Gastroesophageal sphincter (tissue), 4 donors: Measurements from ENCODE around the gene CACNA1D. TPM values are rescaled to one million over a fixed set of nuclear protein-coding genes. Genes with fewer than 3 reads are reported as not detected.
"Not testable (repeated sequence)": the region's sequence is repeated elsewhere in the genome, so short reads cannot be mapped to it uniquely, and the experiment has no call there.

ENCODE experiments used
- ATAC-seq: fragments of 150-250 bp; one replicate; pipeline ENCODE4 v1.9.1; 2016; ENCODE audit warnings: mild to moderate bottlenecking, moderate library complexity
- H3K27ac ChIP-seq, 4 donors: fragments of 200-600 bp; sonication (generic) in 3 of 4; 1 replicate in 3 of 4; 2 replicates in 1 of 4; pipeline ENCODE4 v1.5.1; 2016 to 2019
- H3K27me3 ChIP-seq: fragments of 200-600 bp; sonication (generic); one replicate; pipeline ENCODE4 v1.5.1; 2019
- H3K36me3 ChIP-seq, 2 donors: fragments of 200-600 bp; sonication (generic); one replicate each; pipeline ENCODE4 v1.5.1; 2019; ENCODE audit warnings: control low read depth in 1 of 2
- H3K4me1 ChIP-seq, 3 donors: fragments of 200-600 bp; sonication (generic); 1 replicate in 2 of 3; 2 replicates in 1 of 3; pipeline ENCODE4 v1.5.1; 2016 to 2019; ENCODE audit warnings: control low read depth in 2 of 3
- H3K4me3 ChIP-seq, 2 donors: fragments of 200-600 bp; sonication (generic); one replicate each; pipeline ENCODE4 v1.5.1; 2019; ENCODE audit warnings: mild to moderate bottlenecking in 1 of 2, moderate library complexity in 1 of 2
- H3K9me3 ChIP-seq, 3 donors: fragments of 200-600 bp; sonication (generic); one replicate each; pipeline ENCODE4 v1.5.1; 2017 to 2019; ENCODE audit warnings: control low read depth in 2 of 3
- CTCF ChIP-seq, 4 experiments: fragments of 200-600 bp in 2 of 4; fragments of 450-650 bp in 2 of 4; sonication (generic) in 1 of 4; IDR thresholded peaks; one replicate each; pipeline ENCODE4 v1.5.1; 2017 to 2019; ENCODE audit warnings: antibody characterized with exemption in 4 of 4, mild to moderate bottlenecking in 2 of 4, moderate library complexity in 2 of 4
- EP300 ChIP-seq: sonication (generic); formaldehyde crosslinking; IDR thresholded peaks from one replicate; pipeline ENCODE4 v1.6.1; 2017; ENCODE audit warnings: antibody characterized with exemption, mild to moderate bottlenecking
- POLR2A ChIP-seq, 2 donors: fragments of 450-650 bp; IDR thresholded peaks; one replicate each; pipeline ENCODE4 v1.6.1; 2017; ENCODE audit warnings: antibody characterized with exemption in 2 of 2, mild to moderate bottlenecking in 2 of 2, moderate library complexity in 1 of 2
- POLR2AphosphoS5 ChIP-seq: sonication (generic); formaldehyde crosslinking; IDR thresholded peaks from one replicate; pipeline ENCODE4 v1.6.1; 2017; ENCODE audit warnings: antibody characterized with exemption
- WGBS, 2 donors: methylation state at CpG; one replicate each; pipeline ENCODE4 v1.1.5; 2018; ENCODE audit warnings: low coverage in 1 of 2; 5-methylcytosine and 5-hydroxymethylcytosine counted together
- total RNA-seq, 4 donors: library from RNA; depleted of rRNA; stranded (reverse); fragments of >200 nt; gene quantifications; one replicate each; pipeline ENCODE4 v1.1.0, GENCODE V29; 2016

CACNA1D gene
- total RNA-seq, 4 donors from 2014 or later: 0.52 to 5.7 (median 3.6) TPM

- Histone ChIP-seq H3K27ac (no peak overlapping the region), H3K36me3 (no peaks in the 10 kb centered on the region), H3K4me1 (no peaks in the 10 kb centered on the region), H3K4me3 (no peak overlapping the region), H3K27me3 (peaks cover 8% of the 10 kb centered on the region), H3K9me3 (peaks cover 0 to 14% (median 0%) of the 10 kb centered on the region in 3 donors)
- TF ChIP-seq CTCF (IDR thresholded peaks at IDR 0.05) (no peak), EP300 (no peak), POLR2AphosphoS5 (no peak), POLR2A (IDR thresholded peaks at IDR 0.05) (no peak)
- ATAC-seq: no peak
- 46 to 48% methylated on average over 6 to 10 of the region's 10 CpGs for WGBS, 2 donors
These were observed 134.4 kb downstream of the CACNA1D start for GRCh38 chr3:53628536-53629401.

GRCh38 chr3:53629402-53629723 is 135.0 kb downstream of the CACNA1D start:
- Histone ChIP-seq H3K9me3 (peaks cover 0 to 14% (median 0%) of the 10 kb centered on the region in 3 donors), H3K4me3 (no peak overlapping the region), H3K36me3 (no peaks in the 10 kb centered on the region), H3K27me3 (peaks cover 8% of the 10 kb centered on the region), H3K4me1 (no peaks in the 10 kb centered on the region), H3K27ac (no peak overlapping the region)
- TF ChIP-seq POLR2A (IDR thresholded peaks at IDR 0.05) (no peak), EP300 (no peak), POLR2AphosphoS5 (no peak), CTCF (IDR thresholded peaks at IDR 0.05) (no peak)
- 50 to 89% methylated on average over 1 to 2 of the region's 2 CpGs for WGBS, 2 donors
- no peak for ATAC-seq

- no peak for TF ChIP-seq CTCF (IDR thresholded peaks at IDR 0.05)
- TF ChIP-seq POLR2AphosphoS5: no peak
- TF ChIP-seq POLR2A (IDR thresholded peaks at IDR 0.05): no peak
- TF ChIP-seq EP300: no peak
- ATAC-seq: no peak
- Histone ChIP-seq H3K27me3 (peaks cover 8% of the 10 kb centered on the region), H3K4me1 (no peaks in the 10 kb centered on the region), H3K9me3 (peaks cover 0 to 14% (median 0%) of the 10 kb centered on the region in 3 donors), H3K4me3 (no peak overlapping the region), H3K27ac (no peak overlapping the region), H3K36me3 (no peaks in the 10 kb centered on the region)
- WGBS, 2 donors: 63 to 64% methylated on average over 3 of the region's 3 CpGs
These were observed 136.1 kb downstream of the CACNA1D start for GRCh38 chr3:53630547-53630946.

GRCh38 chr3:53633197-53633787 is 138.9 kb downstream of the CACNA1D start:
- Histone ChIP-seq H3K36me3 (no peaks in the 10 kb centered on the region), H3K4me3 (no peak overlapping the region), H3K9me3 (peaks cover 0 to 14% (median 0%) of the 10 kb centered on the region in 3 donors), H3K27ac (no peak overlapping the region), H3K4me1 (no peaks in the 10 kb centered on the region), H3K27me3 (no peaks in the 10 kb centered on the region)
- TF ChIP-seq CTCF (IDR thresholded peaks at IDR 0.05) (no peak), POLR2AphosphoS5 (no peak), EP300 (no peak), POLR2A (IDR thresholded peaks at IDR 0.05) (no peak)
- 76 to 96% methylated on average over 7 to 8 of the region's 9 CpGs for WGBS, 2 donors
- no peak for ATAC-seq

GRCh38 chr3:53635041-53635440 is 140.6 kb downstream of the CACNA1D start:
- Histone ChIP-seq H3K9me3 (peaks cover 0 to 14% (median 0%) of the 10 kb centered on the region in 3 donors), H3K27ac (no peak overlapping the region), H3K4me3 (no peak overlapping the region), H3K27me3 (no peaks in the 10 kb centered on the region), H3K36me3 (no peaks in the 10 kb centered on the region), H3K4me1 (no peaks in the 10 kb centered on the region)
- no peak for TF ChIP-seq CTCF (IDR thresholded peaks at IDR 0.05)
- TF ChIP-seq EP300: no peak
- TF ChIP-seq POLR2AphosphoS5: no peak
- TF ChIP-seq POLR2A (IDR thresholded peaks at IDR 0.05): no peak
- 85 to 100% methylated on average over 2 to 3 of the region's 3 CpGs for WGBS, 2 donors
- ATAC-seq: no peak

GRCh38 chr3:53638806-53639205 is 144.4 kb downstream of the CACNA1D start:
- WGBS, 2 donors: 64 to 68% methylated on average over 2 to 3 of the region's 4 CpGs
- H3K27me3 ChIP-seq, H3K9me3 ChIP-seq, H3K4me3 ChIP-seq, H3K4me1 ChIP-seq, H3K36me3 ChIP-seq, ATAC-seq, H3K27ac ChIP-seq: not testable (repeated sequence)
